Lower lobe of right lung (tissue), 2 donors: ENCODE measurements around the gene KRT77. TPM values are rescaled to one million over a fixed set of nuclear protein-coding genes. Genes with fewer than 3 reads are reported as not detected.

Experiments
- ATAC-seq, 2 donors: fragments of 200-7000 bp; cut with Tn5 transposase; one replicate each; pipeline ENCODE4 v1.9.1; 2020 to 2022; ENCODE audit warnings: mild to moderate bottlenecking in 2 of 2, moderate library complexity in 2 of 2
- DNase-seq: peaks from one replicate; pipeline ENCODE4 v3.0.0-alpha.2; 2020
- H3K27ac ChIP-seq: fragments of 200-600 bp; one replicate; pipeline ENCODE4 v1.8.0; 2022
- H3K27me3 ChIP-seq: fragments of 200-600 bp; one replicate; pipeline ENCODE4 v1.8.0; 2022; ENCODE audit warnings: low read depth
- H3K36me3 ChIP-seq: fragments of 200-600 bp; one replicate; pipeline ENCODE4 v1.8.0; 2022; ENCODE audit warnings: mild to moderate bottlenecking
- H3K4me1 ChIP-seq: fragments of 200-600 bp; one replicate; pipeline ENCODE4 v1.8.0; 2022
- H3K4me3 ChIP-seq: fragments of 200-600 bp; one replicate; pipeline ENCODE4 v1.8.0; 2022; ENCODE audit warnings: mild to moderate bottlenecking
- H3K9me3 ChIP-seq: fragments of 200-600 bp; one replicate; pipeline ENCODE4 v1.8.0; 2022
- CTCF ChIP-seq: fragments of 200-600 bp; IDR thresholded peaks from one replicate; pipeline ENCODE4 v1.8.0; 2022; ENCODE audit warnings: antibody characterized with exemption, mild to moderate bottlenecking
- intact Hi-C: fragments of 100-400 bp; cut with DNase I; formaldehyde crosslinking; loops from one replicate; pipeline ENCODE4 v1.11.0; 2022
- total RNA-seq: library from RNA; stranded (reverse); fragmentation: NEBNext Ultra II Directional; extraction: Animal tissue kit (Norgen Biotek cat#: 25700); gene quantifications from one replicate; pipeline ENCODE4 v1.2.1, GENCODE V29; 2021
- donor health status: DM: no; HTN: yes; CAD: no; lungs with severe emphysema.

The KRT77 gene
- total RNA-seq, 1 donor from 2014 or later: not detected

- DNase-seq (no peak), ATAC-seq (no peak)
- no peak overlapping the region for H3K27ac ChIP-seq
- no peaks in the 10 kb centered on the region for H3K36me3 ChIP-seq
- intact Hi-C loops: no loop called here
- no peak for TF ChIP-seq CTCF
- no peak overlapping the region for H3K4me3 ChIP-seq
- H3K4me1 ChIP-seq: no peaks in the 10 kb centered on the region
- no peaks in the 10 kb centered on the region for H3K9me3 ChIP-seq
- peaks cover 25% of the 10 kb centered on the region for H3K27me3 ChIP-seq
Observed at GRCh38 chr12:52682381-52682660, 21.0 kb downstream of the KRT77 start.

GRCh38 chr12:52681526-52682380 is 21.6 kb downstream of the KRT77 start:
- H3K36me3 ChIP-seq: no peaks in the 10 kb centered on the region
- no peak for TF ChIP-seq CTCF
- H3K27ac ChIP-seq: no peak overlapping the region
- no peak for DNase-seq
- no peaks in the 10 kb centered on the region for H3K9me3 ChIP-seq
- intact Hi-C loops: no loop called here
- no peak for ATAC-seq
- H3K4me3 ChIP-seq: no peak overlapping the region
- peaks cover 24% of the 10 kb centered on the region for H3K27me3 ChIP-seq
- H3K4me1 ChIP-seq: no peaks in the 10 kb centered on the region

- H3K27ac ChIP-seq: no peak within 1 kb of the TSS
- no peaks in the 10 kb centered on the region for H3K36me3 ChIP-seq
- no peaks in the 10 kb centered on the region for H3K4me1 ChIP-seq
- H3K27me3 ChIP-seq: peaks cover 12% of the 10 kb centered on the region
- no peaks in the 10 kb centered on the region for H3K9me3 ChIP-seq
- TF ChIP-seq CTCF: no peak
- intact Hi-C loops: no loop called here
- ATAC-seq: no peak
- no peak within 1 kb of the TSS for H3K4me3 ChIP-seq
- no peak for DNase-seq
Observed at GRCh38 chr12:52680363-52680762, 23.0 kb downstream of the KRT77 start, which contains the start of gene KRT1. Gene KRT1 (minus strand): TSS chr12:52680407. CDS start chr12:52680348, 59 bp downstream.

GRCh38 chr12:52679875-52680274 is 23.4 kb downstream of the KRT77 start:
- intact Hi-C loops: no loop called here
- ATAC-seq: no peak
- no peak for DNase-seq
- no peaks in the 10 kb centered on the region for H3K9me3 ChIP-seq
- H3K27me3 ChIP-seq: peaks cover 9% of the 10 kb centered on the region
- H3K36me3 ChIP-seq: no peaks in the 10 kb centered on the region
- H3K4me1 ChIP-seq: no peaks in the 10 kb centered on the region
- no peak for TF ChIP-seq CTCF
- H3K27ac ChIP-seq: no peak overlapping the region
- no peak overlapping the region for H3K4me3 ChIP-seq

- Histone ChIP-seq H3K4me3 (no peak overlapping the region), H3K4me1 (no peaks in the 10 kb centered on the region), H3K36me3 (no peaks in the 10 kb centered on the region), H3K27ac (no peak overlapping the region), H3K27me3 (peaks cover 9% of the 10 kb centered on the region), H3K9me3 (no peaks in the 10 kb centered on the region)
- DNase-seq (no peak), ATAC-seq (no peak)
- TF ChIP-seq CTCF: no peak
- intact Hi-C loops: no loop called here
Observed at GRCh38 chr12:52677671-52678070, 25.7 kb downstream of the KRT77 start.
